GM12892 (cell line): ENCODE results near the gene THRB.

ENCODE experiments used
- POLR2AphosphoS5 ChIP-seq: IDR thresholded peaks from 2 replicates; pipeline ENCODE4 v1.6.1; 2011; ENCODE audit warnings: low read depth, low read length, control low read depth
- TAF1 ChIP-seq: IDR thresholded peaks from 2 replicates; pipeline ENCODE4 v1.6.1; 2011; ENCODE audit warnings: low read depth, mild to moderate bottlenecking, control low read depth, low read length, borderline replicate concordance

DNA sequence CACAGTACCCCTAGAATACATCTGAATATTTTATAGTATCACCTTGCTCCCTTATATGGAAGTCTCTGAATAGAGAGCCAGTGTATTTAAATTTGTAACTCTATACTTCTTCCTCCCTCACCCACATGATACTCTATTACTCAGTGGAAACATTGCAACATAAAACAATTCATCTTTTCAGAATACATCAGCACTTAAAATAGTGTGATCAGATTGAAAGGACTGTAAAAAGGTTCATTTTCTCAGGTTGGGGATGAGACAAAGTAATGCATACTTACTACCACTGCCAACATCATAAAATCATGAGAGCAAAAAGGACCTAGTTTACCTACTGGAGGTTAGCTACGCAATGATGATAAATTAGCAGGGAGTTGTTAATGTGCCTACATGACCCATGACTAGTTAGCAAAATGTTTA, 13.8 kb upstream of the THRB start:
- TF ChIP-seq TAF1, result no peak
- TF ChIP-seq POLR2AphosphoS5, result no peak
